Lung (tissue), 12 donors: ENCODE data around the gene PDE8B. TPM values are rescaled to one million over a fixed set of nuclear protein-coding genes. Genes with fewer than 3 reads are reported as not detected.

Experiments
- ATAC-seq: fragments of 200-7000 bp; cut with Tn5 transposase; one replicate; pipeline ENCODE4 v1.9.1; 2020; ENCODE audit warnings: moderate number of reproducible peaks; ENCODE audit not compliant: insufficient read depth, low FRiP score
- DNase-seq, 3 donors: peaks; one replicate each; pipeline ENCODE4 v3.0.0-alpha.2; 2013 to 2017
- H3K27ac ChIP-seq, 2 donors: one replicate each; pipeline ENCODE4 v1.5.1; 2013; ENCODE audit warnings: mild to moderate bottlenecking in 2 of 2, moderate library complexity in 2 of 2, control low read depth in 1 of 2, inconsistent platforms in 1 of 2, low read depth in 1 of 2, low read length in 1 of 2
- H3K27me3 ChIP-seq, 3 donors: one replicate each; pipeline ENCODE4 v1.5.1; 2013; ENCODE audit warnings: low read length in 2 of 3; ENCODE audit not compliant: control insufficient read depth in 3 of 3, insufficient read depth in 3 of 3
- H3K36me3 ChIP-seq, 4 donors: one replicate each; pipeline ENCODE4 v1.5.1; 2013; ENCODE audit warnings: low read length in 4 of 4, mild to moderate bottlenecking in 1 of 4, moderate library complexity in 1 of 4; ENCODE audit not compliant: control insufficient read depth in 4 of 4, insufficient read depth in 4 of 4
- H3K4me1 ChIP-seq, 5 donors: one replicate each; pipeline ENCODE4 v1.5.1; 2013; ENCODE audit warnings: low read length in 5 of 5, mild to moderate bottlenecking in 2 of 5, moderate library complexity in 1 of 5; ENCODE audit not compliant: control insufficient read depth in 5 of 5, insufficient read depth in 5 of 5
- H3K4me3 ChIP-seq: one replicate; pipeline ENCODE4 v1.5.1; 2013; ENCODE audit warnings: mild to moderate bottlenecking, control low read depth, moderate library complexity
- H3K9ac ChIP-seq, 2 donors: one replicate each; pipeline ENCODE4 v1.5.1; 2013; ENCODE audit warnings: low read length in 2 of 2, control low read depth in 1 of 2; ENCODE audit not compliant: insufficient read depth in 1 of 2
- H3K9me3 ChIP-seq, 4 donors: one replicate each; pipeline ENCODE4 v1.5.1; 2013; ENCODE audit warnings: low read length in 3 of 4, mild to moderate bottlenecking in 1 of 4, moderate library complexity in 1 of 4; ENCODE audit not compliant: control insufficient read depth in 4 of 4, insufficient read depth in 3 of 4
- CTCF ChIP-seq: IDR thresholded peaks from 2 replicates; pipeline ENCODE4 v1.5.1; 2012; ENCODE audit warnings: mild to moderate bottlenecking; ENCODE audit errors: control extremely low read depth, extremely low read depth
- WGBS, 2 donors: extraction: QIAGEN DNeasy Blood & Tissue Kit; methylation state at CpG; one replicate each; pipeline ENCODE4 v1.1.7; 2013; 5-methylcytosine and 5-hydroxymethylcytosine counted together
- polyA plus RNA-seq, 2 donors: library from polyadenylated mRNA; stranded (reverse); fragments of 200-250 nt; gene quantifications; one replicate each; pipeline ENCODE4 v1.2.1, GENCODE V29; 2013
- total RNA-seq, 2 donors: library from RNA; depleted of rRNA in 1 of 2; stranded (reverse); fragments of >200 nt in 1 of 2; gene quantifications; one replicate each; pipeline ENCODE4 v1.2.1, GENCODE V29; 2014 to 2021
- donor health status: control.
- donor health status: control.
- donor health status: Bipolar disorder and iron deficiency.
- donor health status: healthy.
- donor health status: DM: yes; HTN: yes; CAD: no.

The PDE8B gene
- total and polyA plus RNA-seq, 4 donors: 1.6 to 10.6 (median 2.1) TPM

GRCh38 chr5:77305222-77305846 lies 94.9 kb downstream of the PDE8B start:
- no peak overlapping the region for H3K4me3 ChIP-seq
- no peak overlapping the region for H3K9ac ChIP-seq
- no peak for DNase-seq
- H3K9me3 ChIP-seq: peaks cover 0 to 2% (median 0%) of the 10 kb centered on the region in 4 donors
- H3K36me3 ChIP-seq: no peaks in the 10 kb centered on the region
- H3K27ac ChIP-seq: no peak overlapping the region
- H3K4me1 ChIP-seq: peaks cover 0 to 27% (median 7%) of the 10 kb centered on the region in 5 donors
- 73 to 96% methylated on average over 2 of the region's 2 CpGs for WGBS, 2 donors
- no peak for TF ChIP-seq CTCF
- no peaks in the 10 kb centered on the region for H3K27me3 ChIP-seq
- no peak for ATAC-seq

GRCh38 chr5:77305956-77306355 lies 95.5 kb downstream of the PDE8B start:
- no peak overlapping the region for H3K4me3 ChIP-seq
- ATAC-seq (no peak), DNase-seq (no peak)
- H3K9me3 ChIP-seq: peaks cover 0 to 5% (median 0%) of the 10 kb centered on the region in 4 donors
- no peaks in the 10 kb centered on the region for H3K36me3 ChIP-seq
- peaks cover 0 to 33% (median 11%) of the 10 kb centered on the region in 5 donors for H3K4me1 ChIP-seq
- no peak overlapping the region for H3K9ac ChIP-seq
- 87 to 91% methylated on average over 3 of the region's 3 CpGs for WGBS, 2 donors
- H3K27ac ChIP-seq: no peak overlapping the region
- no peak for TF ChIP-seq CTCF
- no peaks in the 10 kb centered on the region for H3K27me3 ChIP-seq

GRCh38 chr5:77306531-77306930 lies 96.1 kb downstream of the PDE8B start:
- Histone ChIP-seq H3K27me3 (no peaks in the 10 kb centered on the region), H3K27ac (no peak overlapping the region), H3K9ac (no peak overlapping the region), H3K9me3 (peaks cover 0 to 5% (median 0%) of the 10 kb centered on the region in 4 donors), H3K36me3 (no peaks in the 10 kb centered on the region), H3K4me3 (no peak overlapping the region), H3K4me1 (peaks cover 0 to 27% (median 12%) of the 10 kb centered on the region in 5 donors)
- 47 to 60% methylated on average over 6 of the region's 6 CpGs for WGBS, 2 donors
- no peak for TF ChIP-seq CTCF
- DNase-seq (no peak), ATAC-seq (no peak)
